ENCODE results near the gene GNPDA2.

GRCh38 chr4:44678094-44679041 is 48.0 kb downstream of the GNPDA2 start, which contains the start of gene GUF1:
- TF ChIP-seq CTCF (conservative IDR thresholded peaks at IDR 0.05), result no peak
- TF ChIP-seq ZFX (IDR thresholded peaks at IDR 0.05), result no peak
